Left cardiac atrium (tissue), 4 donors: ENCODE data around the gene ZNF829. TPM values are rescaled to one million over a fixed set of nuclear protein-coding genes. Genes with fewer than 3 reads are reported as not detected.

ENCODE experiments used
- ATAC-seq, 2 donors: fragments of 200-7000 bp; cut with Tn5 transposase; one replicate each; pipeline ENCODE4 v1.9.1; 2020; ENCODE audit warnings: mild to moderate bottlenecking in 2 of 2, moderate library complexity in 2 of 2
- DNase-seq: peaks from one replicate; pipeline ENCODE4 v3.0.0-alpha.2; 2020
- intact Hi-C, 2 donors: fragments of 100-400 bp; cut with DNase I; formaldehyde crosslinking; loops; one replicate each; pipeline versions ENCODE4 v1.14.1 to v1.15.1; 2022 to 2023
- long read RNA-seq: library from polyadenylated mRNA; unstranded; transcript quantifications from one replicate; pipeline ENCODE4 v2.0.0, GENCODE V29; 2021
- total RNA-seq, 2 donors: library from RNA; stranded (reverse); fragmentation: NEBNext Ultra II Directional; extraction: Animal tissue kit (Norgen Biotek cat#: 25700); gene quantifications; one replicate each; pipeline ENCODE4 v1.2.1, GENCODE V29; 2021
- donor health status: DM: no; HTN: yes; CAD: no.
- donor health status: DM: no; HTN: yes; CAD: no; lungs with severe emphysema.
- donor health status: DM: yes; HTN: yes; CAD: no.
- donor health status: Dilated cardiomyopathy.

The ZNF829 gene
- total RNA-seq, result 1 to 10 TPM; 2.8 to 2.9 TPM
- long read RNA-seq, result 0 reads

DNA sequence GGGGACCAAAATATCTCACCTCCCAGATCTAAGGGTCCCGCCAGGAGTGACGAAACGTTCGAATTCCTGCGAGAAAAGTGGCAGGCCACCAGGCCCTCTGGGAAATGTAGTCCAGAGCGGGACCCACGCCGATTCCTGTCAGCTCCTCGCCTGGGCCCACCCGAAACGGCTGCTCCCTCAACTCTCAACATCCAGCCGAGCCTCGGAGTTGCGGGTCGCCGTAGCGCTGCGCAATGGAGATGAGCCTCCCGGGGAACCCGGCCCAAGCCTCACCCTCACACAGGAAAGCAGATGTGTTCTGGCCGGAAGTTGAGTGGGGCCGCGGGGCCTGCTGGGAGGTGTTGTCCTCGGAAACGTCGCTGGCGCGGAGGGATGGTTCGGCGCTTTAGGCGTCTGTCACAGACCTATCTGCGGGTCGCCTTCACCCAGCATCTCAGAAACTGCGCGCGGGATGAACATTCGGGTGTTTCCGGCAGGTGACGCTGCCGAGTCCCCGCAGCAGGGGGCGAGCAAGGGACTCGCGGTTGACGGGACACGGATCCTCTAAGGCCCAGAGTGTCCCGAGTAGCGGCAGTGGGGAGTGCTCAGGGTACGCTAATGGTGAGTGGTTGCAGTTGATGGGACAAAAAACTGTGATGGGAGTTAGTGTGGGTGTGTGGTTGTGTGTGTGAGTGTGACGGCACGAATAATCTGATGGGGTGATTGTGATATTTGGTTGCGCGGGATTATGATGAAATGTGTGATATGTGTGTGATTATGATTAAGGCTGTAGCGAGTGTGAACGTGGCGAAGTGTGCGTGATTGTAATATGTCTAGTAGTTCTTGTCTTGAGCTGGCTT is at the start of gene ZNF829, which contains the start of gene ZNF568:
ZNF829 (minus strand) TSS at position 300 of the 839 bp plus-strand sequence. CDS start 1,124 bp downstream, outside the sequence.
ZNF568 (plus strand) TSS at position 341 of the 839 bp plus-strand sequence. CDS start 6,439 bp downstream, outside the sequence.
- DNase-seq, result peak; percentile 92
- peak; percentile 98 to 99 for ATAC-seq
- intact Hi-C loops, result loop anchor here in 1 of 2 donors (10.0 kb wide), 1 partner anchor 81 kb away; the partner anchor contains the start of gene ZNF790

DNA sequence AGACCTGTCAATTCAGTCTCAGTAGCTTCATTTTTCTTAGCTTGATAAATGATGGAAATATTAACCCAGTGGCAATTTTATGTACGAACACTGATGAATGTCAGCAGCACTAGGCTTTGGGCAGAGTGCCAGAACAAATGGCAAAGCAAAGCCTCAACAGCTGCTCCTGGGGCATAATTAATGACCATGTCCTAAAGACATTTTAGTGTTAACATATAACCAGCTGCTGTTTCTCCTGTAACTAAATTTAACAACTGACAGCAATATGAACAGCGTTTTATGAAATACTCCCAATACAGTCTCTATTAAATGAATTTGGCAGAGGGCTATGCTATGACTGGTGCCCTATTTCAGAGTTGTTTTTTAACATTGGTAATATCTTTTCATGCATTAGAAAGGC is 47.2 kb upstream of the ZNF829 start:
- ATAC-seq (no peak), DNase-seq (no peak)
- intact Hi-C loops, result no loop called here

DNA sequence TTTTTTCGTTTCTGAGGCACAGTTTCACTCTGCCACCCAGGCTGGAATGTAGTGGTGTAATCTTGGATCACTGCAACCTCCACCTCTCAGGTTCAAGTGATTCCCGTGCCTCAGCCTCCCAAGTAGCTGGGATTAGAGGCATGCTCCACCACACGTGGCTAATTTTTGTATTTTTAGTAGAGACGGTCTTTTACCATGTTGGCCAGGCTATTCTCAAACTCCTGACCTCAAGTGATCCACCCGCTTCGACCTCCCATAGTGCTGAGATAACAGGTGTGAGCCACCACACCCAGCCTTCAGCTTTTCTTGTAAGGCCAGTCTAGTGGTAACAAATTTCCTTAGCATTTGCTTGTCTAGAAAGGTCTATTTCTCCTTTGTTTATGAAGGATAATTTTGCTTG is 46.3 kb upstream of the ZNF829 start:
- intact Hi-C loops, result no loop called here
- DNase-seq (no peak), ATAC-seq (no peak)

DNA sequence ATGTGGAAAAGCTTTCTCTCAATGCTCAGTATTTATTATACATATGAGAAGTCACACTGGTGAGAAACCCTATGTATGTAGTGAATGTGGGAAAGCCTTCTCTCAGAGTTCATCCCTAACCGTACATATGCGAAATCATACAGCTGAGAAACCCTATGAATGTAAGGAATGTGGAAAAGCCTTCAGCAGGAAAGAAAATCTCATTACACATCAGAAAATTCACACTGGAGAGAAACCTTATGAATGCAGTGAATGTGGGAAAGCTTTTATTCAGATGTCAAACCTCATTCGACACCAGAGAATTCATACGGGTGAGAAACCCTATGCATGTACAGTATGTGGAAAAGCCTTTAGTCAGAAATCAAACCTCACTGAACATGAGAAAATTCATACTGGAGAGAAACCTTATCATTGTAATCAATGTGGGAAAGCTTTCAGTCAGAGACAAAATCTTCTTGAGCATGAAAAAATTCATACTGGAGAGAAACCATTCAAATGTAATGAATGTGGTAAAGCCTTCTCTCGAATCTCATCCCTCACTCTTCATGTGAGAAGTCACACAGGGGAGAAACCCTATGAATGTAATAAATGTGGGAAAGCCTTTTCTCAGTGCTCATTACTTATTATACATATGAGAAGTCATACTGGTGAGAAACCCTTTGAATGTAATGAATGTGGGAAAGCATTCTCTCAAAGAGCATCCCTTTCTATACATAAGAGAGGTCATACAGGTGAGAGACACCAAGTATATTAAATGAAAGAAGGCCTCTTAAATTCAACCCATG is 34.4 kb upstream of the ZNF829 start:
- DNase-seq (no peak), ATAC-seq (no peak)
- intact Hi-C loops, result no loop called here

DNA sequence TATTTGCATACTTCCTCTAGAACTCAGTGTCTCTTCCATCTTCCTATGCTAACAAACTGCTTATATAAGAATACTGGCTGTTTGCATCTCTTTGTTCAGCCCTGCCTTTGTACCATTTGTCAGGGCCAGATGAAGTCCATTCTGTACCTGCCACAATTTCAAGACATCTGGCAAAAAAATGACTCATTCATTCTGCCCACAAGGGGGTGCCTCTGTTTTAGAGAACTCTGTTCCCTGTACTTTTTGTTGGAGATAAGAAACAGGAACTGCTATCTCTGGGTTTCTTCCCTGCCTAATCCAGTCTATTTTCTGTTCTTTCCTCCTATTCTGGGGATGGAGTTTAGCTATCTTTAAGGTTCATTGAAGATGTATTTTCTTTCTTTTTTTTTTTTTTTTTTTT is 23.1 kb upstream of the ZNF829 start:
- DNase-seq (no peak), ATAC-seq (no peak)
- intact Hi-C loops, result no loop called here

DNA sequence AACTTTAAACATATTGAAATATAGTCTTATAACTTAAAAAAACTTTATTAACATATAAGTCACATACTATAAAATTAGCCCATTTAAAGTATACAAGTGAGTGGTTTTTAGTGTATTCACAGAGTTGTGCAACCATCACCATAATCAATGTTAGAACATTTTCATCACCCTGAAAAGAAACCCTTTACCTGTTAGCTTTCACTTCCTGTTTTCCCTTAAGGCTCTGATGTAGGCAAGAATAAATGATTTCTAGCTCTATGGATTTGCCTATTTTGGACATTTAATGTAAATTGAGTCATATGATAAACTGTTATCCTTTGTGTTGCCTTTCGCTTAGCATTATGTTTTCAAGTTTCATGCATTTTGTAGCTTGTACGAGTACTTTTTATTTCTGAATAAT is 15.6 kb upstream of the ZNF829 start:
- DNase-seq, result no peak
- intact Hi-C loops, result no loop called here
- no peak for ATAC-seq

DNA sequence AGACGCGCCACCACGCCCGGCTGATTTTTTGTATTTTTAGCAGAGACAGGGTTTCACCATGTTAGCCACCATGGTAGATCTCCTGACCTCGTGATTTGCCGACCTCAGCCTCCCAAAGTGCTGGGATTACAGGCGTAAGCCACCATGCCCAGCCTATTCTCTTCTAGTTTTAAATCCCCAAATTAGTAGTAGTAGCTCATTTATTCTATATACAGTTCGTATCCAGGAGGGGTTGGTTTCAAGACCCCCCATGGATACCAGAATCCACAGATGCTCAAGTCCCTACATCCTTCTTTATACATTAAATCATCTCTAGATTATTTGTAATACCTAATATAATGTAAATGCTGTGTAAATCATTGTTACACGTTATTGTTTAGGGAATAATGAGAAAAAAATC is 2.0 kb upstream of the ZNF829 start:
- no peak for ATAC-seq
- intact Hi-C loops, result loop anchor here in 1 of 2 donors (10.0 kb wide), 1 partner anchor 83 kb away; the partner anchor contains the start of gene ZNF790
- no peak for DNase-seq

DNA sequence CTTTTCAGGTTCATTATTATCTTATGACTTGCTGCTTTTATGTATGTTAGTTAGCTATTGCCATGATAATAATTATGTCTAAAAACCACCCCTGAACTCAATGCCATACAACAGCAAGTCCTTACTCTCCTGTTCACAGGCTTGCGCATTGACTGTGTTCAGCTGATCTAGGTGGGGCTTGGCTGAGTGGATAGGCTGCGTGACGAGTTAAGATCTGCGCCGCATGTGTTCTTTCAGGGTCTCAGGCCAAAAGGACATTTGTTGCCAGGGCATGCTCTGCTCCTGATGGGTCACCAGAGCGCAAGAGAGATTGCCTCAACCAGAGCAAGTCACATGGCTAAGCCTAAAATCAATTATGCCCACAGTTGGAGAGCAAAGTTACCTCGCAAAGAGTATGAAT is 900 bp upstream of the ZNF829 start:
- no peak for DNase-seq
- ATAC-seq, result peak in 1 of 2 donors; percentile 20
- intact Hi-C loops, result loop anchor here in 1 of 2 donors (10.0 kb wide), 1 partner anchor 82 kb away; the partner anchor contains the start of gene ZNF790

DNA sequence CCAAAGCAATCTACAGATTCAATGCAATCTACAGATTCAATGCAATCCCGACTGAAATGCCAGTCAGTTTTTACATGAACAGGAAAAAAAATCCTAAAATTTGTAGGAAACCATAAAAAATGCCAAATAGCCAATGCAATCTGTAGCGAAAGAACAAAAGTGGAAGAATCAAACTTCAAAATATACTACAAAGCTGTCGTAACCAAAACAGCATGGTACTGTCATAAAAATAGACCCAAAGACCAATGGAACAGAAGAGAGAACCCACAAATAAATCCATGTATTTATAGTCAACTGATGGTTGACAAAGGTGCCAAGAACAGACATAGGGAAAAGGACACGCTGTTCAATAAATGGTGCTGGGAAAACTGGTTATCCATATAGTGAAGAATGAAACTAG is 17.7 kb downstream of the ZNF829 start:
- intact Hi-C loops, result no loop called here
- ATAC-seq (no peak), DNase-seq (no peak)

DNA sequence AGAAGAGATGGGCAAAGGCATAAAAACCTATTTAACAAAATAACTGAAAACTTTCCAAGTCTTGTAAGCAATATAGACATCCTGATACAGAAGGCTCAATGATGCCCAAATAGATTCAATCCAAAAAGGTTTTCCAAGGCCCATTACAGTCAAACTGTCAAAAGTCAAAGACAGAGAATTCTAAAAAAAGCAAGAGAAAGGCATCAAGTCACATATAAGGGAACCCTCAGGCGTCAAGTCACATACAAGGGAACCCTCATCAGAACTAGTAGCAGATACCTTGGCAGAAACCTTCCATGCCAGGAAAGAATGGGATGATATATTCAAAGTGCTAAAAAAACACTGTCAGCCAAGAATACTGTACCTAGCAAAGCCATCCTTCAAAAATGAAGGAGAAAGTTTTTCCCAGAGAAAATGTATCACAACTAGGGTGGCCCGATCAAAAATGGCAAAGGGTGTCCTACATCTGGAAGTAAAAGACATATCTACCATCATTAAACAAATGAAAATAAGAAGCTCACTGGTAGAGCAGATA is 21.2 kb downstream of the ZNF829 start:
- intact Hi-C loops, result no loop called here
- ATAC-seq (no peak), DNase-seq (no peak)

DNA sequence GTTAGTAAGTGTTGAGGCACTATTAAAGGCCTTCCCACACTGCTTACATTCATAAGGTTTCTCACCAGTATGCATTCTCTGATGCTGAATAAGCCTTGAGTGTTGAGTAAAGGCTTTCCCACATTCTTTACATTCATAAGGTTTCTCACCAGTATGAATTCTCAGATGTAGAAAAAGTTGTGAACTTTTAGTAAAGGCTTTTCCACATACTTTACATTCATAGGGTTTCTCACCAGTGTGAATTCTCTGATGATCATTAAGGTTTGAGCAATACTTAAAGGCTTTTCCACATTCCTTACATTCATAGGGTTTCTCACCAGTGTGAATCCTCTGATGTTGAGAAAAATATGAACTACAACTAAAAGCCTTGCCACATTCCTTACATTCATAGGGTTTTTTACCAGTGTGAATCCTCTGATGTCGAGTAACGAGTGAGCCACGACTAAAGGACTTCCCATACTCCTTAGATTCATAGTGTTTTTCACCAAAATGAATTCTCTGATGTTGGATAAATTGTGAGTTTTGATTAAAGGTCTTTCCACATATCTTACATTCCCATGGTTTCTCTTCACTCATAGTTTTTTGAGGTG is 24.2 kb downstream of the ZNF829 start:
- intact Hi-C loops, result no loop called here
- no peak for ATAC-seq
- no peak for DNase-seq

DNA sequence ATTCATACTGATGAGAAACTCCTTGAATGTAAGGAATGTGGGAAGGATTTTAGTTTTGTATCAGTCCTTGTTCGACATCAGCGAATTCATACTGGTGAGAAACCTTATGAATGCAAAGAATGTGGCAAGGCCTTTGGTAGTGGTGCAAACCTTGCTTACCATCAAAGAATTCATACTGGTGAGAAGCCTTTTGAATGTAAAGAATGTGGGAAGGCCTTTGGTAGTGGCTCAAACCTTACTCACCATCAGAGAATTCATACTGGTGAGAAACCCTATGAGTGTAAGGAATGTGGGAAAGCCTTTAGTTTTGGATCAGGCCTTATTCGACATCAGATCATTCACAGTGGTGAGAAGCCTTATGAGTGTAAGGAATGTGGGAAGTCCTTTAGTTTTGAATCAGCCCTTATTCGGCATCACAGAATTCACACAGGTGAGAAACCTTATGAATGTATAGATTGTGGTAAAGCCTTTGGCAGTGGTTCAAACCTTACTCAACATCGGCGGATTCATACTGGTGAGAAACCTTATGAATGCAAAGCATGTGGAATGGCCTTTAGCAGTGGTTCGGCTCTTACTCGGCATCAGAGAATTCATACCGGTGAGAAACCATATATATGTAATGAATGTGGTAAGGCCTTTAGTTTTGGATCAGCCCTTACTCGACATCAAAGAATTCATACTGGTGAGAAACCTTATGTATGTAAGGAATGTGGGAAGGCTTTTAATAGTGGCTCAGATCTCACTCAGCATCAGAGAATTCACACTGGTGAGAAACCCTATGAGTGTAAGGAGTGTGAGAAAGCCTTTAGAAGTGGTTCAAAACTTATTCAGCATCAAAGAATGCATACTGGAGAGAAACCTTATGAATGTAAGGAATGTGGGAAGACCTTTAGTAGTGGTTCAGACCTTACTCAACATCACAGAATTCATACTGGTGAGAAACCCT is 38.8 kb downstream of the ZNF829 start:
- no peak for DNase-seq
- ATAC-seq, result no peak
- intact Hi-C loops, result no loop called here

DNA sequence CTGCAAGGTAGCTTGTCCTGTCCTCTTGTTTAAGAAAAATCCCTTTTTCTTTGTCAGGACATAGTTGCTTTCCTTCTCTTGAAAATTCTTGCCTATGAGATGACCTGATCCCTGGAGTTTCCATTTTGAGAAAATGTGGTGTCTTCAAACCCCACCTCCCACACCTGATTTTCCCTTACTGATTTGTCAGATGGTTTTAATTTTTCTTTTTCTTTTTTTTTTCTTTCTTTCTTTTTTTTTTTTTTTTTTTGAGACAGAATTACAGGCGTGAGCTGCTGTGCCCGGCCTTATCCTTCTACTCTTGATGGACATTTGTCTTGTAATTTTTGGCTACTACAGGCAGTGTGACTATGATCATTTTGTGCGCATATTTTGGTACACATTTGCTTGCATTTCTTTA is 64.2 kb downstream of the ZNF829 start:
- intact Hi-C loops, result no loop called here
- ATAC-seq, result no peak

DNA sequence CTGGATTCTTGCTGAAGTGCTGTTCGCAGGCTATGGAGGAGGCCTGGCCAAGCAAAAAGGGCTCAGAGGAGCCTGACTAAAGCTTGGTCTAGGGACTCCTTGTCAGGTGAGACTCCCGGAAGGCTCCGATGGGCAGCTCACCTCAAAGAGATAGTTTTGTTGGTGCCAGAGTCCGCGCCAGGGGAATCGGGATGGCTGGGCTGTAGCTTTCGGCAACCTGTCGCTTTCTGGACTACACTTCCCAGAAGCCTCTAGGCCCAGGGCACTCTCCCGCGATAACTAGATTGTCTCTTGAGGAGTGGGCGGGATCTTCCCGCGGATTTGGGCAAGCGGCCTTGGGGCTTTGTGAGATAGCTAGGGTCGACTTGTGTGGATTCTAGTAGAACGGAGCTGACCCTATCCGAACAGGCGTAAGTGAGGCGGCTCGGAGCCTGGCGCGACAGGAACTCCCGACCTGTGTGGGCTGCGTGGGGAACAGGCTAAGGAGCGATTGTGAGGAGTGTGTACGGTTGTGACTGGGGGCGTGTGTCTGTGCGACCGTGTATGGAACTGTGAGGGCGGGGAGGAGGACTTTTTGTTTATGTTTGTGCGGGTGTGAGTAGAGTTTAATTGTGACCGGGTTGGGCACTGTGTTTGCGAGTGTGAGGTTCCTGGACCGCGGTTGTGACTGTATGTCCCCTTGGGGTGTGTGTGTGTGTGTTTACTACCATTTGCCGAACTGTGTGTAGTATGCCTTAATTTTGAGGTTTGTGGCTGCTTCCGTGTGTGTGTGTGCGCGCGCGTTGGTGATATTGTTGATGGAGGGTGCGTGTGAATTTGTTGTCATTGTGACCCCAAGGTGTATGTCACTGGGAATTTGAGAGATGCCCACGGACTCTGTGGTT is 65.3 kb downstream of the ZNF829 start, which contains the start of gene ZNF345:
ZNF345 (plus strand) TSS at position 318 of the 884 bp plus-strand sequence. CDS start 25,955 bp downstream, outside the sequence.
- intact Hi-C loops, result no loop called here
- ATAC-seq, result peak; percentile 97 to 98
- DNase-seq, result peak; percentile 93

More for the DNA sequence above, 64.2 kb downstream of the ZNF829 start:
- DNase-seq, result no peak

DNA sequence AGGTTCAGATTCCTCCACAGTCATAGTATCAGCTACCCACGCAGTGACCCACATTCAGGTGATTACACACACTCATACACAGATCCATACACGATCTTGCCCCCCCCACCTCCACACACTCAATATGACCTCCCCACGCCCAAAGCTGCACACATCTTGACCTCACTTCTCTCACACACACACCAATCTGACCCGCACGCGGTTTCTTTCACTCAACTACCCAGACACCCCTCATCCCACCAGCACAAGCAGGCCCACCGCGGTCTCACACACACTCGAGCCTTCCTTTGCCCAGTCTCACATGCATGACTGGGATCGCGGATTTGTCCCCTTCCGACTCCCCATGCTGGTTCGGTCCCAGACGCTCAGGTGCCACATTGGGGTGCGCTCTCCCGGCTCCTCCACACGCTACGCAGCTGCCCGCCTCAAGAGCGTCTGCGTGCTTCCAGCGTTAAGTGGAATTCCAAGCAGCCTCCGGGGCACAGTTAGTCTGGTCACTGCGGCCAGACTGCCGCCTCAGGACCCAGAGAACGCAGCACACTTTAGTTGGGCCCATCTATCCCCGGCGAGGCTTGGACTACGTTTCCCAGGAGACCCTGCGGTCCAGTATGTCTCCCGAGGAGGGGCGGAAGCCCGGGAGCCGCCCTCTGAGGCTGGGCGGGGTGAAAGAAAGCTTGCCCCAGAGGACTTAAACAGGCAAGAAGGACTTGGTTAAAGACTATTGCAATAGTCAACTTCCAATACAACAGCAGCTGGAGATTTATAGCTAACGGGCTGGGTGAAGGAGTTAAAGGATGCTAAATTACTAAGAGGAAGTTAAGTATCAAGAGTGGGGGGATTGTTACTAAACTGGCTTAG is 66.2 kb downstream of the ZNF829 start:
- ATAC-seq (peak; percentile 98 to 99), DNase-seq (peak; percentile 94)
- intact Hi-C loops, result loop anchor here in 1 of 2 donors (10.0 kb wide), 1 partner anchor 55 kb away; no protein-coding TSS in a partner anchor

DNA sequence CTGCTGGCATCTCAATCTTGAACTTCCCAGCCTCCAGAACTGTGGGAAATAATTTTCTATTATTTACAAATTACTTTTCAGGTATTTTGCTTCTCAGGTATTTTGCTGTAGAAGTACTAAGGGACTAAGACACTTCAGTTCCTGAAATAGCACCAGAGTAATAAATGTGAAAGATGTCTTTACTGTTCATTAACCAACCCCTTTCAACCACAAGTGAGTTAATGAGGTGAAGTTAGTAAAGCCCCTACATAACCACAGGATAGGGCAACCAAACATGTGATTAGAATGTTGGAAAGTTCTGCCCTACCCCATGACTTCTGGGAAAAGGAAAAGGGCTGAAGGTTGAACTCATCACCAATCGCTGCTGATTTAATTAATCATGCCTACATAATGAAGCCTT is 68.1 kb downstream of the ZNF829 start:
- DNase-seq (no peak), ATAC-seq (no peak)
- intact Hi-C loops, result loop anchor here in 1 of 2 donors (10.0 kb wide), 1 partner anchor 53 kb away; no protein-coding TSS in a partner anchor
